NCI-H226 (cell line): ENCODE data around the gene SERINC5.

ENCODE experiments used
- DNase-seq: peaks from one replicate; pipeline ENCODE4 v3.0.0-alpha.2; 2015

SERINC5 gene

DNA sequence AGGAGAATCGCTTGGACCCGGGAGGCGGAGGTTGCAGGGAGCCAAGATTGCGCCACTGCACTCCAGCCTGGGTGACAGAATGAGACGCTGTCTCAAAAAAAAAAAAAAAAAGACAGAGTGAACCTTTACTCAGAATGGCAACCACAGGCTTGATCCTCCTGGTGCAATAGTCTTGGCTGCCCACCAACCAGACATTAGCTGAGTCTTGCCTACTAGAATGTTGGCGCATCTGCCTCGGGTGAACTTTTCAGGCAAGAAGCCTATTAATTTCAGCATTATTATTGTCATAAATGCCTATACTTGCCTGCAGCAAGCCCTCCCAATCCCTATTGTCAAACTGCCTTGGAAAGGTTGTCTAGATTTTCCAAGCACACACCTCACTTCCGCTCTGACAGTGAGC lies 4.2 kb downstream of the SERINC5 start:
- DNase-seq, result no peak

DNA sequence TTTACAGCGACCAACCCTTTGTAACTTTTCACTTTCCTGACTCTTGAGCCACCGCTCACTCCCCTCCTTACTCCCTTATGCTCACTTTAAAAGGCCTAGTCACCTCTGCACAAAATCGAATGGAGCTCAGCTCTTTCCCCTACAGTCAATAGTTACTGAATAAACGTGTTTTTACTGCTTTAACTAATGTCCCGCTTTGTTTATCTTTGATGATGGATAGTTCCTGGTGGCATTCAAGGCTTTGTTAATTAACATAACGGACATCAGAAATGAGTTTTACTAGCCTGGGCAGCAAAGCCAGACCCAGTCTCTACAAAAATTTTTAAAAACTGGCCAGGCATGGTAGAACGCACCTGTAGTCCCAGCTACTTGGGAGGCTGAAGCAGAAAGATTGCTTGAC lies 5.0 kb downstream of the SERINC5 start:
- DNase-seq, result no peak

- no peak for DNase-seq
Observed at GRCh38 chr5:80249901-80250300, 5.9 kb downstream of the SERINC5 start.

DNA sequence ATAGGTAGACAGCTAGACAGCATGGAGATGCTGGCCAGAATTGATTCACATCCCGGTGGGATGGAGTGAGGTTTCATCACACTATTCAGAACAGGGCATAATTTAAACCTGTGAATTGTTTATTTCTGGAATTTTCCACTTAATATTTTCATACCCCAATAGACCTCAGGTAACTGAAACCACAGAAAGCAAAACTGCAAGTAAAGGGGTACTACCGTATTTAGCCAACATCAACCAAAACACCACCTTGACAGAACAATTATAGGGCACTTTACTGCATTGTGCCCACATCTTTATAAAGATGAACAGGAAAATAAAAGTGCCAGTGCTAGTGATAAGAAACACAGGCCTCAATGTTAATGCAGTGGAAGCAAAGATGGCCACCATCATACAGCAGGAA lies 7.5 kb downstream of the SERINC5 start:
- no peak for DNase-seq

DNA sequence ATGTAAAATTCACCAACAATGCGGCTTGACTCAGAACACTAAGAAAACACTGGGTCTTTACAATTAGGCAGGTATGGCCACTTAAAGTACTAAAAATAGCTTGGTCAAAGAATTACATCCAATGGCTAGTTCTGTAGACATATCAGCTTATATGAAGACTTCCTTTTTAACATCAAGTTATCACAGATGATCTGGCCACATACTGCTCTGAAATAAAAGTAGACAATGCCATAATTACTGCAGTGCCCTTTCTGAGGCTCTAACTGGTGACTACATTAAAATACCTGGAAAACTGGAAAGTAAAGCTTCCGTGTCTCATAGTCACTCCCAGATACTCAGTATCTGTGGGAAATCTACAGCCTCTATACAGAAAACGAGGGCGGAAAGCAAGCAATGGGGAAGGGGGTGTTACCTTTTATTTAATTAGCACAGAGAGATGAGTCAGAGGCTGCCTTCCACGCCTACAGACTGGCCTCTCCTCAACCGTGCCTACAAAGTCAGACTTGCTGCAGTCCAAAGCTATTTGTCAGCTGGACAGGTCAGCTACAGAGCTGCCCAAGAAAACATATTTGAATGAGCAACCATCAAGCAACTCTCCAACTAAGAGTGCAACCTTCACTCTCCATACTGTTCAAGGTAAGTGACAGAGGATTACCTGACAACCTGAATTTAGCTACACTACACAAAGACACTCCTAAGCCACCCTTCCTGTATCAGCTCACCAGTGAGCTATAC lies 8.7 kb downstream of the SERINC5 start:
- peak; percentile 93 for DNase-seq

DNA sequence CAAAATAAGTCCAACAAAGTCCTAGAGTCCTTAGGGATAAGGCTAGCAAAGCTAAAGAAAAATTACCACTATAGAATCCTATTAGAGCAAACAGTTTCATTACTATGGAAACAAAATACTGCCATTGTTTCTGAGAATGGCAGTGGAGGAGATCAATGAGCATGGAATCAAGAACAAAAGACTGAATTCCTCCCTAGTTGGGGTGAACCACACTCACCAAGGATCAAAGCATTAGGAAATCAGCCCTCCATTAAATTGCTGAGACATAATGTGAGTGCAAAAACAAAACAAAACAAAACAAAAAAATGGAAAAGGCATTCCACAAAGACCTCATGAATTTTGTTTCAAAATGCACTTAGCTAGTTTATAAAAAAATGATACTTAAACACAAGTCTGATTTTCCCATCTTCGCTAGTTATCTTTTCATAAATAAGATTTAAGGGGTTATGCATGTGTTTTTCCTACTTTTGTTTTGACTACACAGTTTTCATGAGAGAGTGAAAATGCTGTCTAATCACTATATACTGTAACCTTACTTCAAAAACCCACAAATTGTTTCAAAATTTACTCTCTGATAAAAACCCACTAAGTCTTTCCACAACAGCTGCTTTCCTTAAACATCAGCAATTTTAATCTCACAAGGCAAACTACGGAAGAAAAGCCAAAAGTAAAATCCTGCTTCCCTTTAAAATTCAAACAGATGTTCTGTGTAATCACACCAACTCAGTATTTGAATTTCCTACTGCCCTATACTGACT lies 9.7 kb downstream of the SERINC5 start:
- DNase-seq, result no peak

GRCh38 chr5:80243567-80243966 lies 12.3 kb downstream of the SERINC5 start:
- DNase-seq, result no peak

DNA sequence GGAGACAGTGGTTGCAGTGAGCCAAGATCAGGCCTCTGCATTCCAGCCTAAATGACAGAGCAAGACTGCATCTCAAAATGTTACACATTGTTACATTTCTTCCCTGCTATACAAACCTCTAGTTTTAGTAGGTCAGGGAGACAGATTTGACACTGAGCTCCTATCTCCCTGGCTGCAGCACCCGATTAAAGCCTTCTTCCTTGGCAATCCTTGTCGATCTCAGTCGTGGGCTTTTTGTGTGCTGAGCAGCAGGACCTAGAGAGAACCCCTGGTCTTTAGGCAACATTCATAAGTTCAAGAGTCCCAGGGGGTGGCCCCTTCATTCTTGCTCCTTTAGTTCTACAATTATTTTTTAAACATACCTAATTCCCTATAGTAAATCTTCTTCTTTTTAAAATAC lies 13.0 kb downstream of the SERINC5 start:
- no peak for DNase-seq

DNA sequence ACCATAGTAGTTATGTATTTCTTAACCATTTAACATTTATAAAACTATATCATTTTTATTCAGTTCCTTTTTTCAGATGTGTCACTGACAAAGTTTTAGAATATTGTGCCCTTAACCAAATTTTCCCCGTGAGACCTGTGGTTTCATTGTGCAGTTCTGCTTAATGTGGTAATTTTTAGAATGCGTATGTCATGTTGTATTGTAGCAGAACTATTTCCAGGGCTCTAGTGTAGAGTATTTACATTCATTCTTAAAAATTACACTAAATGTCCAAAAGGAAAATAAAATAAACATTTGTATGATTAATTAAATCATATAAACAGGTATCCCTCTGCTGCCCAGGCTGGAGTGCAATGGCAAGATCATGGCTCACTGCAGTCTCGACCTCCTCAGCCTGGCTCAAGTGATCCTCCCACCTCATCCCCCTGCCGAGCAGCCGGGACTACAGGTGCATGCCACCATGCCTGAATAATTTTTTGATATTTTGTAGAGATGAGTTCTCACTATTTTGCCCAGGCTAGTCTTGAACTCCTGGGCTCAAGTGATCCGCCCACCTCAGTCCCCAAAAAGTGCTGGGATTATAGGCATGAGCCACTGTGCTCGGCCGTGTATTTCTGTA lies 15.4 kb downstream of the SERINC5 start:
- DNase-seq, result no peak

DNA sequence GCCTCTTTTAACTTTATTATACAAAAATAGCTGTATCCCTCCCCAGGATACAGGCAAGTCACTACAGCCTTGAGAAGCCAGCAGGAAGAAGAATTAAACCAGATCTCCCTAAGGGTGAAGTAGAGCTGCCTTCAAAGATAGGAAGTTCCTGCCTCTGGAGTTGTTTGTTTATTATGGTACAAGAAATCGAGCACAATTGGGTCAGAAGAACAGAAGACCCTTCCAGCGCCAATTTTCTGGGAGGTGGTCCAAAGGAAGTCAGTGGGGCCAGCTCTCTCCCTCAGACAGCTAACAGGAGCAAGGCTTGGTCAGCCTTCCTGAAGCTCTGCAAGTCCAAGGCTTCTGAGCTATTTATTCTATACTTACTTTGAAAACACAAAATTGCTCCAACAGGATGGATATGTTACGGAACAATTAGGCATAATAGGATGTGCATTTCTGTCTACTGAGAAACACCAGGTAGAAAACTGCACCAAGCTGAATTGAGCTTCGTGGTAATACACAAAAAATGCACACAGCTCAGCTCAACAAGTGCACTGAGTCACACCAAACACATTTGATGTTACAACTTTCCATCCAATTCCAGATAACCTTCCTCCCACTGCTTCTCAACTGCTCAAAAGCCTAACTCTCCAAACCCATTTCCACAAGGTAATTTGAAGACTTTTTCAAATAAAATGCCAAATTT lies 16.0 kb downstream of the SERINC5 start:
- no peak for DNase-seq

GRCh38 chr5:80238778-80239679 lies 16.8 kb downstream of the SERINC5 start:
- DNase-seq, result no peak

DNA sequence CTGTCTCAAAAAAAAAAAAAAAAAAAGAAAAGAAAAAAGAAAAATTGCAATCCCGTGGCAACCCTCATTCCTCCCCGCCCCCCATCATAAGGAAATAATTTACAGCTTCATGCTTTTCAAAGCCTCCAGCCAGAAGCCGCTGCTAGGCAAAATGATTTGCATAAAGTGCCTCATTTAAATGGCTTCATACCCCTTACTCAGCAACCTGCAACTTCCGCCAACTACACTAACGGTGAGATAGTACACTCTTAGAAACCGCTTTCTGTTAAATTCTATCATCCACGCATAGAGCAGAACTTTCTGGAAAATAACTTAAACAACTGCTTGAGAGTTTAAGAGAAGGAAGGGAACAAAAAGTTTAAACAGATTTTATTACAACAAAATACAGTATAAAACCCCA lies 17.8 kb downstream of the SERINC5 start:
- no peak for DNase-seq

- no peak for DNase-seq
Observed at GRCh38 chr5:80237243-80237642, 18.6 kb downstream of the SERINC5 start.

GRCh38 chr5:80234116-80234948 lies 21.5 kb downstream of the SERINC5 start:
- DNase-seq, result no peak

DNA sequence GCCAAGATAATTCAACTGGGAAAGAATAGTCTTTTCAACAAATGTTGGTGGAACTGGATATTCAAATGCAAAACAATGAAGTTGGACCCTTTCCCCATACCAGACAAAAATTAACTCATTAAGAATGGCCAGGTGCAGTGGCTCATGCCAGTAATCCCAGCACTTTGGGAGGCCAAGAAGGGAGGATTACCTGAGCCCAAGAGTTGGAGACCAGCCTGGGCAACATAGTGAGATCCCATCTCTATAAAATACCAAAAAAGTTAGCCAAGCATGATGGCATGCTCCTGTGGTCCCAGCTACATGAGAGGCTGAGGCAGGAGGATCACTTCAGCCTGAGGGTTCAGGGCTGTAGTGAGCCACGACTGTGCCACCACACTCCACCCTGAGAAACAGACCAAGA lies 24.2 kb downstream of the SERINC5 start:
- DNase-seq, result no peak

- DNase-seq, result no peak
Observed at GRCh38 chr5:80231243-80231642, 24.6 kb downstream of the SERINC5 start.

DNA sequence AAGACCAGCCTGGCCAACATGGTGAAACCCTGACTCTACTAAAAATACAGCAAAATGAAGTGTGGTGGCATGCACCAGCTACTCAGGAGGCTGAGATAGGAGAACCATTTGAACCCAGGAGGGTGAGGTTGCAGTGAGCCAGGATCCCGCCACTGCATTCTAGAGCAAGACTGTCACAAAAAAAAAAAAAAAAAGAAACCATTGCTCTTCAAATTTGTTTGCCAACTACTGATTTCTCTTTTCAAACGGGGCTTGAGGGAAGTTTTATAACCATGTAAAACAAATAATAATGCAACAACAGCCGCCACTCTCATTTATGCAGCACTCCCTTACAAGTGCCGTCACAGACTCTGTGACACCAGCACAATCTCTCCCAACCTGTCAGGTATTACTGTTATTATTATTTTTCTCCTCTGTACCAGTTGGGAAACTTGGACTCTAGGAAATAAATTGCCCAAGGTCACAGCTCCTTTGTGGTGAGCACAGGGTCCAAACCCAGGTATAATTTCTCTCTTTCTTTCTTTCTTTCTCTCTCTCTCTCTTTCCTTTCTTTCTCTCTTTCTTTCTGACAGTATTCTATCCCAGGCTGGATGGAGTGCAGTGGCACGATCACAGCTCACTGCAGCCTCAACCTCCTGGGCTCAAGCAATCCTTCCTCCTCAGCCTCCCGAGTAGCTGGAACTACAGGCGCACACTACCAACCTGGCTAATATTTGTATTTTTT lies 25.4 kb downstream of the SERINC5 start:
- no peak for DNase-seq

DNA sequence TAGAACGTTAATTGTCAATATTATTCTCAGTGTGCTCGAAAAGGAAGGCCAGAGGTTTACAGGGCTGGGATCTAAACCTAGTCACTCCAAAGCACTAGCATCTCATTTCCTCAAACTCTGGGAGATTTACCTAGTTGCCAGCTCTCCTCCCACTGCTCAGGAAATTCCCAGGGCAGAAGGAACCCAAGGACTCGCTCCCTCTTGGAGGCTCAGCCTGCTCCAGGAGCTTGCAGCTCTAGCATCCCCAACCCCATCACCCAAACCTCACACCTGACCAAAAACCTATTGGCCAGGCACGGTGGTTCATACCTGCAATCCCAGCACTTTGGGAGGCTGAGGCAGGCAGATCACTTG lies 26.0 kb downstream of the SERINC5 start:
- no peak for DNase-seq

GRCh38 chr5:80227979-80228596 lies 27.8 kb downstream of the SERINC5 start:
- no peak for DNase-seq

DNA sequence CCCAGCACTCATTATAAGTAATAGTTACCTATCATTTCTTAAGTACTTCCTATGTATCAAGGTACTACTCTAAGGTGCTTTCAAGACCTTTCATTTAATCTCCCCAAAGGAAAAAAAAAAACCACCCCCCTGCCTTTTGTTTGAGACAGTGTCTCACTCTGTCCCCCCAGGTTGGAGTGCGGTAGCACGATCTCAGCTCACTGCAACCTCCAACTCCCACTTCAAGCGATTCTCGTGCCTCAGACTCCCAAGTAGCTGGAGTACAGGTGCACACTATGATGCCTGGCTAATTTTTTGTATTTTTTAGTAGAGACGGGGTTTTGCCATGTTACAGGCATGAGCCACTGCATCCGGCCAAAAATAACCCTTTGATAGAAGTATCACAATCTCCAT lies 29.9 kb downstream of the SERINC5 start:
- DNase-seq, result no peak
